Ascending aorta (tissue), 2 donors: ENCODE results near the gene KPNB1. TPM values are rescaled to one million over a fixed set of nuclear protein-coding genes. Genes with fewer than 3 reads are reported as not detected.
A peak's percentile ranks its signal among the peaks of the same experiment; 100 is the strongest.

ENCODE experiments used
- DNase-seq, 2 donors: peaks; one replicate each; pipeline ENCODE4 v3.0.0-alpha.2; 2019; ENCODE audit warnings: low spot score in 2 of 2
- H3K27ac ChIP-seq, 2 donors: fragments of 200-600 bp; sonication (generic); one replicate each; pipeline ENCODE4 v1.5.1; 2016 to 2017; ENCODE audit warnings: mild to moderate bottlenecking in 1 of 2
- H3K27me3 ChIP-seq: fragments of 200-600 bp; sonication (generic); one replicate; pipeline ENCODE4 v1.5.1; 2017
- H3K36me3 ChIP-seq, 2 donors: fragments of 200-600 bp; sonication (generic); one replicate each; pipeline ENCODE4 v1.5.1; 2016
- H3K4me1 ChIP-seq, 2 donors: fragments of 200-600 bp; sonication (generic); one replicate each; pipeline ENCODE4 v1.5.1; 2016 to 2017; ENCODE audit warnings: mild to moderate bottlenecking in 1 of 2
- H3K4me3 ChIP-seq, 2 donors: fragments of 200-600 bp; sonication (generic); one replicate each; pipeline ENCODE4 v1.5.1; 2016 to 2017; ENCODE audit warnings: mild to moderate bottlenecking in 1 of 2
- H3K9me3 ChIP-seq, 2 donors: fragments of 200-600 bp; sonication (generic); one replicate each; pipeline ENCODE4 v1.5.1; 2016
- CTCF ChIP-seq, 3 experiments: fragments of 200-600 bp in 2 of 3; fragments of 450-650 bp in 1 of 3; sonication (generic) in 2 of 3; IDR thresholded peaks; one replicate each; pipeline ENCODE4 v1.5.1; 2016 to 2019; ENCODE audit warnings: antibody characterized with exemption in 3 of 3, mild to moderate bottlenecking in 1 of 3, moderate library complexity in 1 of 3
- intact Hi-C: fragments of 100-400 bp; cut with DNase I; formaldehyde crosslinking; loops from one replicate; pipeline ENCODE4 v1.15.1; 2023
- total RNA-seq: library from RNA; depleted of rRNA; stranded (reverse); fragments of >200 nt; gene quantifications from one replicate; pipeline ENCODE4 v1.1.0, GENCODE V29; 2016

KPNB1 gene
- total RNA-seq, 1 donor from 2014 or later: 261 TPM

- intact Hi-C loops: no loop called here
- no peak for DNase-seq
- no peak overlapping the region for H3K27ac ChIP-seq
- TF ChIP-seq CTCF (IDR thresholded peaks at IDR 0.05): no peak
- peaks cover 8 to 14% of the 10 kb centered on the region in 2 donors for H3K36me3 ChIP-seq
- no peaks in the 10 kb centered on the region for H3K9me3 ChIP-seq
- no peaks in the 10 kb centered on the region for H3K4me1 ChIP-seq
- no peaks in the 10 kb centered on the region for H3K27me3 ChIP-seq
- H3K4me3 ChIP-seq: no peak overlapping the region
Measured at GRCh38 chr17:47687748-47688147, 38.0 kb downstream of the KPNB1 start.

- H3K4me1 ChIP-seq: peaks cover 1 to 7% of the 10 kb centered on the region in 2 donors
- H3K4me3 ChIP-seq: no peak overlapping the region
- H3K36me3 ChIP-seq: peaks cover 3% of the 10 kb centered on the region in 2 donors
- no peak overlapping the region for H3K27ac ChIP-seq
- no peak for DNase-seq
- no peaks in the 10 kb centered on the region for H3K9me3 ChIP-seq
- intact Hi-C loops: loop anchor here (10.0 kb wide), 2 partner anchors 205 to 1205 kb away; partner anchors contain the start of genes ATP5MC1 and SP2
- TF ChIP-seq CTCF (IDR thresholded peaks at IDR 0.05): no peak
- no peaks in the 10 kb centered on the region for H3K27me3 ChIP-seq
Measured at GRCh38 chr17:47690121-47690520, 40.4 kb downstream of the KPNB1 start.

GRCh38 chr17:47692137-47692894, 42.6 kb downstream of the KPNB1 start:
- TF ChIP-seq CTCF (IDR thresholded peaks at IDR 0.05): no peak
- H3K27me3 ChIP-seq: no peaks in the 10 kb centered on the region
- H3K36me3 ChIP-seq: no peaks in the 10 kb centered on the region
- H3K4me3 ChIP-seq: no peak overlapping the region
- no peaks in the 10 kb centered on the region for H3K9me3 ChIP-seq
- DNase-seq: no peak
- intact Hi-C loops: loop anchor here (10.0 kb wide), 2 partner anchors 202 to 1202 kb away; partner anchors contain the start of genes ATP5MC1 and SP2
- peaks cover 4 to 10% of the 10 kb centered on the region in 2 donors for H3K4me1 ChIP-seq
- H3K27ac ChIP-seq: no peak overlapping the region

GRCh38 chr17:47692895-47693730, 43.4 kb downstream of the KPNB1 start:
- no peak for TF ChIP-seq CTCF (IDR thresholded peaks at IDR 0.05)
- Histone ChIP-seq H3K9me3 (no peaks in the 10 kb centered on the region), H3K27me3 (no peaks in the 10 kb centered on the region), H3K4me3 (peak overlapping the region; percentile 86 to 99), H3K36me3 (no peaks in the 10 kb centered on the region), H3K4me1 (peaks cover 4 to 10% of the 10 kb centered on the region in 2 donors), H3K27ac (peak overlapping the region; percentile 89 to 91)
- no peak for DNase-seq
- intact Hi-C loops: loop anchor here (10.0 kb wide), 2 partner anchors 202 to 1202 kb away; partner anchors contain the start of genes ATP5MC1 and SP2

GRCh38 chr17:47693731-47694580, 44.2 kb downstream of the KPNB1 start, which contains the start of gene TBKBP1:
TSS of gene TBKBP1 (plus strand) at chr17:47694161. CDS start at chr17:47696113, 1,952 bp downstream.
- Histone ChIP-seq H3K27me3 (no peaks in the 10 kb centered on the region), H3K36me3 (no peaks in the 10 kb centered on the region), H3K9me3 (no peaks in the 10 kb centered on the region), H3K27ac (peak within 1 kb of the TSS; percentile 89 to 91), H3K4me1 (peaks cover 4 to 10% of the 10 kb centered on the region in 2 donors), H3K4me3 (peak within 1 kb of the TSS; percentile 86 to 99)
- DNase-seq: no peak
- no peak for TF ChIP-seq CTCF (IDR thresholded peaks at IDR 0.05)
- intact Hi-C loops: loop anchor here (10.0 kb wide), 2 partner anchors 201 to 1201 kb away; partner anchors contain the start of genes ATP5MC1 and SP2
